HepG2 (cell line): ENCODE data around the gene GC. TPM values are rescaled to one million over a fixed set of nuclear protein-coding genes. Genes with fewer than 3 reads are reported as not detected.
"Not testable (repeated sequence)": the region's sequence is repeated elsewhere in the genome, so short reads cannot be mapped to it uniquely, and the experiment has no call there.

Source experiments
- ATAC-seq: fragments of 200-7000 bp; cut with Tn5 transposase; 3 replicates; pipeline ENCODE4 v1.9.1; 2020; ENCODE audit warnings: mild to moderate bottlenecking, moderate library complexity
- BruUV-seq: library from RNA; stranded (reverse); fragments of 400-500 nt; replicated peaks from 2 replicates; lab custom pipeline; 2021; lab: Mats Ljungman, UMichigan
- CTCF ChIA-PET: fragments of 300-600 bp; formaldehyde crosslinking; extraction: SDS; loops from one replicate; lab custom pipeline; 2021; ENCODE audit warnings: low total read pairs, inconsistent platforms, low intra/inter-chr PET ratio; lab: Yijun Ruan, JAX
- POLR2A ChIA-PET: fragments of 350-600 bp; sonication (Branson Sonifier 250); formaldehyde crosslinking; loops from one replicate; lab custom pipeline; 2020; ENCODE audit warnings: antibody characterized with exemption, inconsistent platforms; lab: Yijun Ruan, JAX
- DNase-seq: peaks from one replicate; pipeline ENCODE4 v3.0.0-alpha.2; 2015; ENCODE audit warnings: low spot score
- FAIRE-seq: peaks from 3 replicates; lab custom pipeline; 2011; peaks lifted over from hg19 to GRCh38; lab: Jason Lieb, UNC
- H2AFZ ChIP-seq: one replicate; pipeline ENCODE4 v1.6.1; 2011; ENCODE audit warnings: low read length, inconsistent platforms
- H3K27ac ChIP-seq: fragments of 300-600 bp; 3 replicates; pipeline ENCODE4 v1.8.0; 2011; ENCODE audit warnings: mixed run types, mild to moderate bottlenecking, mixed read lengths, low read length, inconsistent platforms; ENCODE audit not compliant: insufficient read depth; ENCODE audit errors: extremely low read length
- H3K27me3 ChIP-seq, 2 experiments: fragments of 200-600 bp in 1 of 2; 2 replicates in 1 of 2; 3 replicates in 1 of 2; pipeline versions ENCODE4 v1.6.0 to v1.8.0; 2011; ENCODE audit warnings: low read length in 2 of 2, mild to moderate bottlenecking in 2 of 2, moderate library complexity in 2 of 2, inconsistent platforms in 1 of 2; ENCODE audit not compliant: insufficient read depth in 2 of 2, control insufficient read depth in 1 of 2
- H3K36me3 ChIP-seq, 2 experiments: fragments of 200-600 bp in 1 of 2; replicated peaks in 1 of 2; 2 replicates in 1 of 2; 3 replicates in 1 of 2; pipeline versions ENCODE4 v1.5.1 to v1.8.0; 2011; ENCODE audit warnings: low read length in 2 of 2, inconsistent platforms in 1 of 2; ENCODE audit not compliant: insufficient read depth in 2 of 2, control insufficient read depth in 1 of 2
- H3K4me1 ChIP-seq: 2 replicates; pipeline ENCODE4 v1.5.1; 2012; ENCODE audit warnings: low read length, inconsistent platforms; ENCODE audit not compliant: insufficient read depth
- H3K4me2 ChIP-seq: 2 replicates; pipeline ENCODE4 v1.6.0; 2011; ENCODE audit warnings: low read depth, low read length, inconsistent platforms
- H3K4me3 ChIP-seq, 3 experiments: fragments of 200-600 bp in 1 of 3; sonication (generic), shearing (Covaris generic) in 1 of 3; replicated peaks in 1 of 3; 2 replicates each; pipeline ENCODE4 v1.5.1; 2011 to 2016; ENCODE audit warnings: low read length in 3 of 3, inconsistent platforms in 2 of 3, low read depth in 2 of 3, mild to moderate bottlenecking in 2 of 3, control low read depth in 1 of 3, mixed read lengths in 1 of 3; ENCODE audit not compliant: insufficient read depth in 1 of 3
- H3K79me2 ChIP-seq: one replicate; pipeline ENCODE4 v1.6.1; 2011; ENCODE audit warnings: low read length, inconsistent platforms; ENCODE audit not compliant: insufficient read depth
- H3K9ac ChIP-seq: 2 replicates; pipeline ENCODE4 v1.6.0; 2011; ENCODE audit warnings: mild to moderate bottlenecking, low read depth, low read length, inconsistent platforms; ENCODE audit not compliant: insufficient read depth
- H3K9me3 ChIP-seq: 2 replicates; pipeline ENCODE4 v1.5.1; 2012; ENCODE audit warnings: mild to moderate bottlenecking, low read length
- H4K20me1 ChIP-seq: 2 replicates; pipeline ENCODE4 v1.6.0; 2011; ENCODE audit warnings: inconsistent platforms, mild to moderate bottlenecking, low read length, moderate library complexity; ENCODE audit not compliant: insufficient read depth
- NFIC ChIP-seq: IDR thresholded peaks from 2 replicates; pipeline ENCODE4 v1.6.1; 2012; ENCODE audit warnings: mild to moderate bottlenecking, low read length, inconsistent platforms
- WGBS: methylation state at CpG from one replicate; pipeline ENCODE4 v1.1.6; 2017; ENCODE audit warnings: low lambda C conversion rate; 5-methylcytosine and 5-hydroxymethylcytosine counted together
- in situ Hi-C: cut with HindIII; loops from 2 replicates; pipeline ENCODE4 v1.10.0; 2017; ENCODE audit warnings: low pct_unique_long_range_greater_than_20kb; ENCODE audit not compliant: extremely low pct_ligation_motif_present
- intact Hi-C: fragments of 100-400 bp; cut with micrococcal nuclease; formaldehyde crosslinking; loops from one replicate; pipeline ENCODE4 v1.10.0; 2022; ENCODE audit not compliant: unreplicated experiment
- polyA plus RNA-seq, 8 experiments: library from polyadenylated mRNA; depleted of rRNA in 3 of 8; stranded (reverse) in 7 of 8; unstranded in 1 of 8; fragments of >200 nt; fragmentation: Illumina TruSeq in 4 of 8; extraction: Trizol in 4 of 8; gene quantifications; 2 replicates each; pipeline versions ENCODE4 v1.2.1 to v1.2.3, GENCODE V29; 2011 to 2016; ENCODE audit warnings: low read depth in 4 of 8, missing spikeins in 1 of 8, mixed read lengths in 1 of 8; ENCODE audit not compliant: insufficient read depth in 1 of 8
- total RNA-seq, 5 experiments: library from RNA; depleted of rRNA; stranded (reverse); fragments of >200 nt; fragmentation: Illumina TruSeq; extraction: Trizol; gene quantifications; 2 replicates each; pipeline ENCODE4 v1.2.3, GENCODE V29; 2016; ENCODE audit warnings: low read depth in 1 of 5
- TF ChIP-seq, protein P1 (sequence below): sonication (generic); formaldehyde crosslinking; IDR thresholded peaks from 2 replicates; pipeline ENCODE4 v1.8.0; 2022; ENCODE audit warnings: mild to moderate bottlenecking, missing genetic modification reagents; ENCODE audit not compliant: insufficient replicate concordance
- TF ChIP-seq, protein P2 (sequence below), 2 experiments: IDR thresholded peaks; 2 replicates each; pipeline ENCODE4 v1.6.1; 2011 to 2012; ENCODE audit warnings: low read length in 2 of 2, borderline replicate concordance in 1 of 2, low read depth in 1 of 2, mild to moderate bottlenecking in 1 of 2, moderate library complexity in 1 of 2

Gene GC
- total and polyA plus RNA-seq, 2 of the 13 experiments (the other 11 are each of a cell fraction or from before 2014, with no cell fraction given): 0.18 to 0.35 TPM

DNA sequence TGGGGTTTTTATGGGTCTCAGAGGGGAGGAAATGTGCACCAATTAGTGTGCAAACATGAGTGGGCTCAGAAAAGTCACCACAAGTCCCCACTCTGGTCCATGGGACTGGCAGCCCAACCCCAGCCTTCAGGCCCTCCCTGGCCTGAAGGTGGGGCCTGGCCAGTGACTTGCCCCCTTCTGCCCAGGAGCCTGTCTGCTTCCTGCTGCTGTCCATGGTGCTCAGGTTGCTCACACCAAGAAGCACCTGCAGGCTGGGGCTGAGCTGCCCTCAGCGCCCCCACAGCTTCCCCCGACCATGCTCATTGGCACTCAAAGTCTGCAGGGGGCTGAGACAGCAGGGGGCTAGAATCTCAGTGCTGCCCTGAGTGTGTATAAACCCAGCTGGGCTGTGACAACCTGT lies 30.6 kb upstream of the GC start:
- no CpG with 5 or more reads among the region's 2 CpGs for WGBS
- Histone ChIP-seq H3K9ac (no peak overlapping the region), H3K9me3 (peaks cover 33% of the 10 kb centered on the region), H3K4me2 (no peak overlapping the region), H3K79me2 (no peaks in the 10 kb centered on the region), H4K20me1 (no peaks in the 10 kb centered on the region), H3K27me3 (no peaks in the 10 kb centered on the region), H3K4me1 (no peaks in the 10 kb centered on the region), H3K36me3 (no peaks in the 10 kb centered on the region), H3K4me3 (no peak overlapping the region), H2AFZ (no peak overlapping the region), H3K27ac (no peak overlapping the region)
- in situ Hi-C loops (no loop called here), intact Hi-C loops (no loop called here)
- no TSS peak for BruUV-seq
- no peak for TF ChIP-seq NFIC
- TF ChIP-seq, protein P1, sequence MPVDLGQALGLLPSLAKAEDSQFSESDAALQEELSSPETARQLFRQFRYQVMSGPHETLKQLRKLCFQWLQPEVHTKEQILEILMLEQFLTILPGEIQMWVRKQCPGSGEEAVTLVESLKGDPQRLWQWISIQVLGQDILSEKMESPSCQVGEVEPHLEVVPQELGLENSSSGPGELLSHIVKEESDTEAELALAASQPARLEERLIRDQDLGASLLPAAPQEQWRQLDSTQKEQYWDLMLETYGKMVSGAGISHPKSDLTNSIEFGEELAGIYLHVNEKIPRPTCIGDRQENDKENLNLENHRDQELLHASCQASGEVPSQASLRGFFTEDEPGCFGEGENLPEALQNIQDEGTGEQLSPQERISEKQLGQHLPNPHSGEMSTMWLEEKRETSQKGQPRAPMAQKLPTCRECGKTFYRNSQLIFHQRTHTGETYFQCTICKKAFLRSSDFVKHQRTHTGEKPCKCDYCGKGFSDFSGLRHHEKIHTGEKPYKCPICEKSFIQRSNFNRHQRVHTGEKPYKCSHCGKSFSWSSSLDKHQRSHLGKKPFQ (CRISPR knock-in tag): no peak
- TF ChIP-seq, protein P2, sequence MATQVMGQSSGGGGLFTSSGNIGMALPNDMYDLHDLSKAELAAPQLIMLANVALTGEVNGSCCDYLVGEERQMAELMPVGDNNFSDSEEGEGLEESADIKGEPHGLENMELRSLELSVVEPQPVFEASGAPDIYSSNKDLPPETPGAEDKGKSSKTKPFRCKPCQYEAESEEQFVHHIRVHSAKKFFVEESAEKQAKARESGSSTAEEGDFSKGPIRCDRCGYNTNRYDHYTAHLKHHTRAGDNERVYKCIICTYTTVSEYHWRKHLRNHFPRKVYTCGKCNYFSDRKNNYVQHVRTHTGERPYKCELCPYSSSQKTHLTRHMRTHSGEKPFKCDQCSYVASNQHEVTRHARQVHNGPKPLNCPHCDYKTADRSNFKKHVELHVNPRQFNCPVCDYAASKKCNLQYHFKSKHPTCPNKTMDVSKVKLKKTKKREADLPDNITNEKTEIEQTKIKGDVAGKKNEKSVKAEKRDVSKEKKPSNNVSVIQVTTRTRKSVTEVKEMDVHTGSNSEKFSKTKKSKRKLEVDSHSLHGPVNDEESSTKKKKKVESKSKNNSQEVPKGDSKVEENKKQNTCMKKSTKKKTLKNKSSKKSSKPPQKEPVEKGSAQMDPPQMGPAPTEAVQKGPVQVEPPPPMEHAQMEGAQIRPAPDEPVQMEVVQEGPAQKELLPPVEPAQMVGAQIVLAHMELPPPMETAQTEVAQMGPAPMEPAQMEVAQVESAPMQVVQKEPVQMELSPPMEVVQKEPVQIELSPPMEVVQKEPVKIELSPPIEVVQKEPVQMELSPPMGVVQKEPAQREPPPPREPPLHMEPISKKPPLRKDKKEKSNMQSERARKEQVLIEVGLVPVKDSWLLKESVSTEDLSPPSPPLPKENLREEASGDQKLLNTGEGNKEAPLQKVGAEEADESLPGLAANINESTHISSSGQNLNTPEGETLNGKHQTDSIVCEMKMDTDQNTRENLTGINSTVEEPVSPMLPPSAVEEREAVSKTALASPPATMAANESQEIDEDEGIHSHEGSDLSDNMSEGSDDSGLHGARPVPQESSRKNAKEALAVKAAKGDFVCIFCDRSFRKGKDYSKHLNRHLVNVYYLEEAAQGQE (IDR thresholded peaks at IDR 0.05; ENCODE audit: borderline replicate concordance in 1 of 2, low read depth in 1 of 2, low read length in 2 of 2): peak; percentile 41 to 88
- FAIRE-seq: no peak
- ChIA-PET CTCF (no interaction called here), POLR2A (no interaction called here)
- no peak for DNase-seq
- no peak for ATAC-seq

DNA sequence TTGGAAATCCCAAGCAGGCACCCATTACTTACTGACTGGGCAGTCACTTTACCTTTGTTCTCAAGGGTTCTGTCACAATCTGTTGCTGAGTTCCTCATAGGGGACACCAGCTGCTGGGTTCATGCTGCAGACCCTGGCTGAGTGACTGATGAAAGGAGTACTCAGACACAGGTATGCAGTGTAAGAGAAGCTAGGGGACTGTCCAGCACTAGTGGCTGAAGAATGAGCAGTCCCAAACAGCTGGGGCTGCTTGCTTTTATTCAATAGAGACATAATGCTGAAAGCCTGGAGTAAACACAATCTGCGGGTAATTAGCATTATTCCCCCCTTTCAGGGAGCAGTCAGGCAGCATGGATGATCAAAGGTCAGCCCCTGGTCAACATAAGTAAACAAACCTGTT lies 25.9 kb upstream of the GC start:
- in situ Hi-C loops, H2AFZ ChIP-seq, H3K27me3 ChIP-seq, ATAC-seq, H3K4me2 ChIP-seq, BruUV-seq, H3K4me1 ChIP-seq, H3K27ac ChIP-seq, H3K79me2 ChIP-seq, CTCF ChIA-PET, H3K4me3 ChIP-seq, H3K9ac ChIP-seq, FAIRE-seq, H3K36me3 ChIP-seq, H4K20me1 ChIP-seq, intact Hi-C loops, DNase-seq, POLR2A ChIA-PET: not testable (repeated sequence)
- peaks cover 28% of the 10 kb centered on the region for H3K9me3 ChIP-seq
- WGBS: 0% methylated on average over 1 of the region's 1 CpG
